Astrocyte (in vitro differentiated cells and primary cell): ENCODE measurements around the gene PDE6G. TPM values are rescaled to one million over a fixed set of nuclear protein-coding genes. Genes with fewer than 3 reads are reported as not detected.

Experiments used
- DNase-seq: peaks from one replicate; pipeline ENCODE4 v3.0.0-alpha.2; 2010; ENCODE audit warnings: low read depth
- FAIRE-seq: peaks from 2 replicates; lab custom pipeline; 2011; peaks lifted over from hg19 to GRCh38; lab: Jason Lieb, UNC
- H2AFZ ChIP-seq: 2 replicates; pipeline ENCODE4 v1.6.0; 2012; ENCODE audit warnings: low read depth, low read length, inconsistent platforms
- H3K27ac ChIP-seq: 2 replicates; pipeline ENCODE4 v1.5.1; 2011; ENCODE audit warnings: low read depth, low read length, inconsistent platforms
- H3K27me3 ChIP-seq: 2 replicates; pipeline ENCODE4 v1.6.0; 2011; ENCODE audit warnings: low read length, inconsistent platforms; ENCODE audit not compliant: insufficient read depth
- H3K36me3 ChIP-seq: 2 replicates; pipeline ENCODE4 v1.5.1; 2011; ENCODE audit warnings: low read length, inconsistent platforms; ENCODE audit not compliant: insufficient read depth
- H3K4me1 ChIP-seq: 2 replicates; pipeline ENCODE4 v1.5.1; 2011; ENCODE audit warnings: low read length, inconsistent platforms; ENCODE audit not compliant: insufficient read depth
- H3K4me2 ChIP-seq: 2 replicates; pipeline ENCODE4 v1.6.0; 2012; ENCODE audit warnings: low read length, inconsistent platforms
- H3K4me3 ChIP-seq: 2 replicates; pipeline ENCODE4 v1.5.1; 2011; ENCODE audit warnings: low read depth, mild to moderate bottlenecking, low read length, inconsistent platforms; ENCODE audit not compliant: insufficient read depth
- H3K79me2 ChIP-seq: 2 replicates; pipeline ENCODE4 v1.6.0; 2012; ENCODE audit warnings: mild to moderate bottlenecking, low read length, inconsistent platforms; ENCODE audit not compliant: insufficient read depth
- H3K9ac ChIP-seq: 2 replicates; pipeline ENCODE4 v1.6.0; 2012; ENCODE audit warnings: mild to moderate bottlenecking, low read length, inconsistent platforms
- H3K9me3 ChIP-seq: 2 replicates; pipeline ENCODE4 v1.5.1; 2012; ENCODE audit warnings: low read depth, mild to moderate bottlenecking, low read length, inconsistent platforms; ENCODE audit not compliant: insufficient read depth
- H4K20me1 ChIP-seq: 2 replicates; pipeline ENCODE4 v1.6.0; 2012; ENCODE audit warnings: low read length, inconsistent platforms; ENCODE audit not compliant: insufficient read depth
- H3K27ac Mint-ChIP-seq: one replicate; pipeline ENCODE4 v1.8.0; 2021; ENCODE audit warnings: mild to moderate bottlenecking, mixed read lengths; ENCODE audit not compliant: unreplicated experiment
- H3K27me3 Mint-ChIP-seq: one replicate; pipeline ENCODE4 v1.8.0; 2021; ENCODE audit warnings: low read depth, mixed read lengths; ENCODE audit not compliant: unreplicated experiment
- H3K36me3 Mint-ChIP-seq: one replicate; pipeline ENCODE4 v1.8.0; 2021; ENCODE audit warnings: low read depth, mixed read lengths; ENCODE audit not compliant: unreplicated experiment
- H3K4me1 Mint-ChIP-seq: one replicate; pipeline ENCODE4 v1.8.0; 2021; ENCODE audit warnings: low read depth, mixed read lengths; ENCODE audit not compliant: unreplicated experiment
- H3K4me3 Mint-ChIP-seq: one replicate; pipeline ENCODE4 v1.8.0; 2021; ENCODE audit warnings: mild to moderate bottlenecking, moderate library complexity, mixed read lengths; ENCODE audit not compliant: unreplicated experiment
- H3K9me3 Mint-ChIP-seq: one replicate; pipeline ENCODE4 v1.8.0; 2021; ENCODE audit warnings: mild to moderate bottlenecking, mixed read lengths; ENCODE audit not compliant: unreplicated experiment
- EZH2 ChIP-seq: IDR thresholded peaks from 2 replicates; pipeline ENCODE4 v1.6.1; 2012; ENCODE audit warnings: mild to moderate bottlenecking, low read length, inconsistent platforms; ENCODE audit not compliant: insufficient read depth
- total RNA-seq: library from RNA; stranded (reverse); gene quantifications from 2 replicates; pipeline ENCODE4 v1.2.1, GENCODE V29; 2021
- TF ChIP-seq, protein P1 (sequence below): IDR thresholded peaks from 2 replicates; pipeline ENCODE4 v1.5.1; 2011; ENCODE audit warnings: low read depth, mild to moderate bottlenecking, inconsistent platforms, low read length, moderate library complexity; ENCODE audit not compliant: insufficient read depth

Gene PDE6G
- total RNA-seq, 1 donor from 2014 or later, result not detected

DNA sequence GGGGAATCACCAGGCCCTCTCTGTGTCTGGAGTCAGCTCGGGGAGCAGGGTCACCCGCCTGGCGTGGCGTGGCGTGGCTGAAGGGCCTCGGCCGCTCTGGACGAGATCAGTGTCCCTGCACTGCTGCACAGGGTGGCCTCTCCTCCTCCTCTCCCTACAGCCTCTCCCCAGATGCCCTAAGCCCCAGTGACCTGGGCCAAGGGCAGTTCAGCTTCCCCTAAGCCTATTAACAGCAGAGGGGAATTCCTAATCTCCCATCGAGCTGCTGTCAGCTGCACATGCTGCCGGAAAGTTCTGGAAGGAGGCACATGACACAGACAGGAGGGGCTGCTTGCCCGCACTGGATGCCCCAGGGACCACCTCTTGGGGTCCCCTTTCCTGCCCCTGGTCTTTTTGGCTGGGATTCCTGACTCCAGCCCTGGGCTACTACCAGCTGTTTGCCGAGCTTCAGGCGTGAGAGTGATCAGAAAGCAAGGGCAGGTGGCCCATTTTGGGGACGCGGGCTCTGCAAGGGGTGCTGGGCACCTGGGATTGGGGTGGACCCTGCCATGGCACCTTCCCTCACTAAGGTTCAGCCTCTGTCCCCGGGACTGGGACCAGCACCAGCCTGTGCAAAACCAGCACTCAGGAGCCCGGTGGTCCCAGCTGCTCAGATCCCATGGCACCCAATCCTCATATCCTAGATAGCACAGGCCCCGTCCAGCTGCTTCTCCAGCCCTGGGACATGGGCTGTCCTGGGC is 794 bp downstream of the PDE6G start:
- no peaks in the 10 kb centered on the region for H3K27me3 Mint-ChIP-seq
- H3K4me3 Mint-ChIP-seq, result no peak overlapping the region
- H3K36me3 Mint-ChIP-seq, result no peaks in the 10 kb centered on the region
- H3K4me1 ChIP-seq, result peaks cover 8% of the 10 kb centered on the region
- no peaks in the 10 kb centered on the region for H3K9me3 Mint-ChIP-seq
- H3K27me3 ChIP-seq, result no peaks in the 10 kb centered on the region
- H3K79me2 ChIP-seq, result no peaks in the 10 kb centered on the region
- H3K27ac Mint-ChIP-seq, result no peak overlapping the region
- FAIRE-seq (no peak), DNase-seq (no peak)
- H3K9me3 ChIP-seq, result no peaks in the 10 kb centered on the region
- no peak overlapping the region for H3K9ac ChIP-seq
- H3K4me1 Mint-ChIP-seq, result no peaks in the 10 kb centered on the region
- H3K36me3 ChIP-seq, result no peaks in the 10 kb centered on the region
- H3K4me3 ChIP-seq, result no peak overlapping the region
- TF ChIP-seq EZH2, result no peak
- TF ChIP-seq, protein P1, sequence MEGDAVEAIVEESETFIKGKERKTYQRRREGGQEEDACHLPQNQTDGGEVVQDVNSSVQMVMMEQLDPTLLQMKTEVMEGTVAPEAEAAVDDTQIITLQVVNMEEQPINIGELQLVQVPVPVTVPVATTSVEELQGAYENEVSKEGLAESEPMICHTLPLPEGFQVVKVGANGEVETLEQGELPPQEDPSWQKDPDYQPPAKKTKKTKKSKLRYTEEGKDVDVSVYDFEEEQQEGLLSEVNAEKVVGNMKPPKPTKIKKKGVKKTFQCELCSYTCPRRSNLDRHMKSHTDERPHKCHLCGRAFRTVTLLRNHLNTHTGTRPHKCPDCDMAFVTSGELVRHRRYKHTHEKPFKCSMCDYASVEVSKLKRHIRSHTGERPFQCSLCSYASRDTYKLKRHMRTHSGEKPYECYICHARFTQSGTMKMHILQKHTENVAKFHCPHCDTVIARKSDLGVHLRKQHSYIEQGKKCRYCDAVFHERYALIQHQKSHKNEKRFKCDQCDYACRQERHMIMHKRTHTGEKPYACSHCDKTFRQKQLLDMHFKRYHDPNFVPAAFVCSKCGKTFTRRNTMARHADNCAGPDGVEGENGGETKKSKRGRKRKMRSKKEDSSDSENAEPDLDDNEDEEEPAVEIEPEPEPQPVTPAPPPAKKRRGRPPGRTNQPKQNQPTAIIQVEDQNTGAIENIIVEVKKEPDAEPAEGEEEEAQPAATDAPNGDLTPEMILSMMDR, result no peak
- no peak overlapping the region for H3K27ac ChIP-seq
- H2AFZ ChIP-seq, result no peak overlapping the region
- H4K20me1 ChIP-seq, result no peaks in the 10 kb centered on the region
- H3K4me2 ChIP-seq, result no peak overlapping the region

DNA sequence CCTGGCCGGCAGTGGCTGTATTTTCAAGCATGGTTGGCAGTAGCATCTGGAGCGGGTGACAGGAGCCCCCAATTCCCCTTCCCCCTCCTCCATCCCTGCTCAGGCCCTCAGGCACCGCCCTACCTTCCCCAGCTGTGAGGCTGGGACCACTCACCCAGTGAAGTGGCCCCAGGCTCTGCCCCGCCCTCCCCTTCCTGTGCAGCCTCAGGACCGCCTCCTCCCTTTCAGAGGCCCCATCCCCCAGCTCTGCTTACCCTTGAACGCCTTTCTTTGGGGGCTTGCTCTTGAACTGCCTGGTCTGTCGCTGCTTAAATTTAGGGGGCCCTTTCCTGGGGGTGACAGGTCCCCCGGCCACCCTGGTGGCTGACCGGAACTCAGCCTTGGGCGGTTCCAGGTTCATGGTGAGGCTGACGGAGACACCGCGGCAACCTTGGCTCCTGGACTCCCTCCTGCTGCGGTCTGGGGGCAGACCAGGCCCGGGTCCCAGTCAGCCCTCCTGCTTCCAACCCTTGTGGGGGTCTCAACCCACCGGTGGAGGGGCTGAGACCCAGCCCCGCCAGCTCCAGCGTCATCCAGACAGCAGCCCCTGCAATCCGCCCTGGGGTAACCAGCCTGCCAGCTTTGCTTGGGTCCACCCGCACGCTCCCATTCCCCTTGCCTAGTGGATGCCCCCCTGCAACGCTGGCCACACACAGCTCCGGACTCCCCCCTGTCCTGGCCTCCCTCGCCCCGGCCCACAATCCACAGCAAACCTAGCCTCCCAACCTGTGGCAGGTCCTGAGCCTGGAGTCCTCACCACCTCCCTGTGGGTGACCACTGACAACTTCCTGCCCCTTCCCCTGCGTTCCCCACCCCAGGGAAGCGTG is 3.2 kb downstream of the PDE6G start:
- FAIRE-seq, result no peak

More for the DNA sequence above, 3.2 kb downstream of the PDE6G start:
- peaks cover 5% of the 10 kb centered on the region for H3K27me3 Mint-ChIP-seq
- H3K4me3 Mint-ChIP-seq, result no peak overlapping the region
- H3K9me3 Mint-ChIP-seq, result no peaks in the 10 kb centered on the region
- H3K36me3 ChIP-seq, result no peaks in the 10 kb centered on the region
- no peaks in the 10 kb centered on the region for H3K79me2 ChIP-seq
- no peak overlapping the region for H3K27ac Mint-ChIP-seq
- H3K9ac ChIP-seq, result no peak overlapping the region
- H3K27ac ChIP-seq, result no peak overlapping the region
- no peaks in the 10 kb centered on the region for H4K20me1 ChIP-seq
- peaks cover 9% of the 10 kb centered on the region for H3K27me3 ChIP-seq
- H3K4me1 ChIP-seq, result peaks cover 8% of the 10 kb centered on the region
- TF ChIP-seq, protein P1, result no peak
- no peak for TF ChIP-seq EZH2
- H3K4me2 ChIP-seq, result peak overlapping the region; percentile 13
- H3K9me3 ChIP-seq, result peaks cover 7% of the 10 kb centered on the region
- no peak overlapping the region for H3K4me3 ChIP-seq
- peak overlapping the region; percentile 41 for H2AFZ ChIP-seq
- no peaks in the 10 kb centered on the region for H3K4me1 Mint-ChIP-seq
- no peaks in the 10 kb centered on the region for H3K36me3 Mint-ChIP-seq
- DNase-seq, result no peak
